K562 (cell line): Measurements from ENCODE around the gene AUNIP. TPM values are rescaled to one million over a fixed set of nuclear protein-coding genes. Genes with fewer than 3 reads are reported as not detected.
A peak's percentile ranks its signal among the peaks of the same experiment; 100 is the strongest.

Experiments
- CXXC5 ChIP-seq: fragments of 250-450 bp; sonication (Bioruptor Pico); IDR thresholded peaks from 2 replicates; pipeline ENCODE4 v1.8.0; 2022; ENCODE audit warnings: inconsistent platforms, mild to moderate bottlenecking, moderate library complexity
- FUS ChIP-seq: fragments of 200-400 bp; formaldehyde crosslinking; optimal IDR thresholded peaks from 2 replicates; pipeline ENCODE3; 2017; ENCODE audit warnings: low read depth, low read length
- KLF13 ChIP-seq: fragments of 450-650 bp; IDR thresholded peaks from 2 replicates; pipeline ENCODE4 v1.6.1; 2016; ENCODE audit warnings: missing genetic modification characterization, low read depth, mild to moderate bottlenecking, missing compliant biosample characterization, moderate library complexity, borderline replicate concordance
- SMAD1 ChIP-seq: fragments of 150-350 bp; IDR thresholded peaks from 2 replicates; pipeline ENCODE4 v1.6.1; 2014; ENCODE audit warnings: low read length, low read depth; ENCODE audit not compliant: partially characterized antibody
- ZNF121 ChIP-seq: sonication (generic); formaldehyde crosslinking; conservative IDR thresholded peaks from 2 replicates; pipeline ENCODE4 v1.8.0; 2022; ENCODE audit warnings: missing genetic modification reagents
- ZNF263 ChIP-seq: sonication (generic); formaldehyde crosslinking; IDR thresholded peaks from 2 replicates; pipeline ENCODE4 v1.8.0; 2022; ENCODE audit warnings: mild to moderate bottlenecking, missing genetic modification reagents, borderline replicate concordance
- polyA plus RNA-seq, 8 experiments: library from polyadenylated mRNA; depleted of rRNA in 4 of 8; stranded (reverse) in 5 of 8; unstranded in 3 of 8; fragments of >200 nt; fragmentation: Nextera tagmentation in 2 of 8; fragmentation: Illumina TruSeq in 1 of 8; extraction: Ambion mirVana in 2 of 8; extraction: Trizol in 1 of 8; gene quantifications; 2 replicates each; pipeline versions ENCODE4 v1.2.1 to v1.2.3, GENCODE V29; 2011 to 2014; ENCODE audit warnings: inconsistent platforms in 1 of 8, missing spikeins in 1 of 8
- total RNA-seq, 7 experiments: library from RNA; depleted of rRNA in 6 of 7; stranded (reverse); fragments of >200 nt in 6 of 7; fragmentation: Illumina TruSeq in 2 of 7; extraction: Trizol in 2 of 7; gene quantifications; 2 replicates each; pipeline versions ENCODE4 v1.2.1 to v1.2.3, GENCODE V29; 2011 to 2021; ENCODE audit warnings: low replicate concordance in 1 of 7
- TF ChIP-seq, protein P1 (sequence below), 2 experiments: fragments of 450-650 bp; IDR thresholded peaks; 2 replicates each; pipeline ENCODE4 v1.6.1; 2018; ENCODE audit warnings: mild to moderate bottlenecking in 2 of 2, low read depth in 1 of 2; ENCODE audit not compliant: partially characterized antibody in 2 of 2
- TF ChIP-seq, protein P2 (sequence below): fragments of 450-650 bp; IDR thresholded peaks from 2 replicates; pipeline ENCODE4 v1.6.1; 2016
- TF ChIP-seq, protein P3 (sequence below), 2 experiments: fragments of 450-650 bp in 1 of 2; IDR thresholded peaks; 2 replicates each; pipeline ENCODE4 v1.6.1; 2011 to 2017; ENCODE audit warnings: low read depth in 2 of 2, antibody characterized with exemption in 1 of 2, borderline replicate concordance in 1 of 2, low read length in 1 of 2, mild to moderate bottlenecking in 1 of 2, mixed read lengths in 1 of 2; ENCODE audit not compliant: control insufficient read depth in 1 of 2
- TF ChIP-seq, protein P4 (sequence below): sonication (generic); formaldehyde crosslinking; IDR thresholded peaks from 2 replicates; pipeline ENCODE4 v1.8.1; 2022; ENCODE audit warnings: missing genetic modification reagents

Gene AUNIP
- total and polyA plus RNA-seq, 9 of the 15 experiments (the other 6 are each of a cell fraction or from before 2014, with no cell fraction given), result 12.1 to 53.8 (median 47.1) TPM

DNA sequence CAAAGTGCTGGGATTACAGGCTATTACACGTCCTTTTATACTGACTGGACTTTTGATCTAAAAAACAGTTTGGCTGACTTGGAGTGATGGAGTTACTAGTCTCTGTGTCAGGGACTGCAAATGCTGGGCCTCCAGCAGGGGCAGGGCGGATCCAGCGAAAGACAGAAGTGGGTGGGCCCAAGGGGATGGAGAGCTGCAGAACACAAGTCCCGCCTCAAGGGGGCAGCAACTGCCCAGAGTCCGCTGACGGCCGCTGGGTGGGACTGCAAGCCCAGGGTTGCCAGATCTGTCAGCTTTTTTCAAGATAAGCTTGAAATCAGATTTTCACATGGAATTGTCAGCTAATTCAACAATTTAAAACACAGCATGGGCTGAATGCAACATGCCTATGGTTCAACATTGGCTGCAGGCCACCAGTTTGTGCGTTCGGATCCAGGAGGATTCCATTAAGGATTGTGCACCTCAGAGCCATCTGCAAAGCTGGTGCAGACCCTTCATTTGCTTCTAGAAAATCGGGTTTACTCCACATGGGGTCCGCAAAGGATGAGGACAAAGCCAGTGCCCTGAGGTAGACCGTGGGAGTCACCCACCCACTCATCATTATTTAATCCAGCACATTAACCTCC lies 36.2 kb upstream of the AUNIP start (continued):
- TF ChIP-seq FUS, result no peak
- no peak for TF ChIP-seq SMAD1
- TF ChIP-seq KLF13, result peak; percentile 96
- TF ChIP-seq, protein P1, sequence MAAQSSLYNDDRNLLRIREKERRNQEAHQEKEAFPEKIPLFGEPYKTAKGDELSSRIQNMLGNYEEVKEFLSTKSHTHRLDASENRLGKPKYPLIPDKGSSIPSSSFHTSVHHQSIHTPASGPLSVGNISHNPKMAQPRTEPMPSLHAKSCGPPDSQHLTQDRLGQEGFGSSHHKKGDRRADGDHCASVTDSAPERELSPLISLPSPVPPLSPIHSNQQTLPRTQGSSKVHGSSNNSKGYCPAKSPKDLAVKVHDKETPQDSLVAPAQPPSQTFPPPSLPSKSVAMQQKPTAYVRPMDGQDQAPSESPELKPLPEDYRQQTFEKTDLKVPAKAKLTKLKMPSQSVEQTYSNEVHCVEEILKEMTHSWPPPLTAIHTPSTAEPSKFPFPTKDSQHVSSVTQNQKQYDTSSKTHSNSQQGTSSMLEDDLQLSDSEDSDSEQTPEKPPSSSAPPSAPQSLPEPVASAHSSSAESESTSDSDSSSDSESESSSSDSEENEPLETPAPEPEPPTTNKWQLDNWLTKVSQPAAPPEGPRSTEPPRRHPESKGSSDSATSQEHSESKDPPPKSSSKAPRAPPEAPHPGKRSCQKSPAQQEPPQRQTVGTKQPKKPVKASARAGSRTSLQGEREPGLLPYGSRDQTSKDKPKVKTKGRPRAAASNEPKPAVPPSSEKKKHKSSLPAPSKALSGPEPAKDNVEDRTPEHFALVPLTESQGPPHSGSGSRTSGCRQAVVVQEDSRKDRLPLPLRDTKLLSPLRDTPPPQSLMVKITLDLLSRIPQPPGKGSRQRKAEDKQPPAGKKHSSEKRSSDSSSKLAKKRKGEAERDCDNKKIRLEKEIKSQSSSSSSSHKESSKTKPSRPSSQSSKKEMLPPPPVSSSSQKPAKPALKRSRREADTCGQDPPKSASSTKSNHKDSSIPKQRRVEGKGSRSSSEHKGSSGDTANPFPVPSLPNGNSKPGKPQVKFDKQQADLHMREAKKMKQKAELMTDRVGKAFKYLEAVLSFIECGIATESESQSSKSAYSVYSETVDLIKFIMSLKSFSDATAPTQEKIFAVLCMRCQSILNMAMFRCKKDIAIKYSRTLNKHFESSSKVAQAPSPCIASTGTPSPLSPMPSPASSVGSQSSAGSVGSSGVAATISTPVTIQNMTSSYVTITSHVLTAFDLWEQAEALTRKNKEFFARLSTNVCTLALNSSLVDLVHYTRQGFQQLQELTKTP (IDR thresholded peaks at IDR 0.05; ENCODE audit: low read depth in 1 of 2, partially characterized antibody in 2 of 2), result peak in 1 of 2 experiments; percentile 78
- TF ChIP-seq, protein P2, sequence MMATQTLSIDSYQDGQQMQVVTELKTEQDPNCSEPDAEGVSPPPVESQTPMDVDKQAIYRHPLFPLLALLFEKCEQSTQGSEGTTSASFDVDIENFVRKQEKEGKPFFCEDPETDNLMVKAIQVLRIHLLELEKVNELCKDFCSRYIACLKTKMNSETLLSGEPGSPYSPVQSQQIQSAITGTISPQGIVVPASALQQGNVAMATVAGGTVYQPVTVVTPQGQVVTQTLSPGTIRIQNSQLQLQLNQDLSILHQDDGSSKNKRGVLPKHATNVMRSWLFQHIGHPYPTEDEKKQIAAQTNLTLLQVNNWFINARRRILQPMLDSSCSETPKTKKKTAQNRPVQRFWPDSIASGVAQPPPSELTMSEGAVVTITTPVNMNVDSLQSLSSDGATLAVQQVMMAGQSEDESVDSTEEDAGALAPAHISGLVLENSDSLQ, result peak; percentile 58; the same call in 1 of the 2 replicates
- TF ChIP-seq, protein P3, sequence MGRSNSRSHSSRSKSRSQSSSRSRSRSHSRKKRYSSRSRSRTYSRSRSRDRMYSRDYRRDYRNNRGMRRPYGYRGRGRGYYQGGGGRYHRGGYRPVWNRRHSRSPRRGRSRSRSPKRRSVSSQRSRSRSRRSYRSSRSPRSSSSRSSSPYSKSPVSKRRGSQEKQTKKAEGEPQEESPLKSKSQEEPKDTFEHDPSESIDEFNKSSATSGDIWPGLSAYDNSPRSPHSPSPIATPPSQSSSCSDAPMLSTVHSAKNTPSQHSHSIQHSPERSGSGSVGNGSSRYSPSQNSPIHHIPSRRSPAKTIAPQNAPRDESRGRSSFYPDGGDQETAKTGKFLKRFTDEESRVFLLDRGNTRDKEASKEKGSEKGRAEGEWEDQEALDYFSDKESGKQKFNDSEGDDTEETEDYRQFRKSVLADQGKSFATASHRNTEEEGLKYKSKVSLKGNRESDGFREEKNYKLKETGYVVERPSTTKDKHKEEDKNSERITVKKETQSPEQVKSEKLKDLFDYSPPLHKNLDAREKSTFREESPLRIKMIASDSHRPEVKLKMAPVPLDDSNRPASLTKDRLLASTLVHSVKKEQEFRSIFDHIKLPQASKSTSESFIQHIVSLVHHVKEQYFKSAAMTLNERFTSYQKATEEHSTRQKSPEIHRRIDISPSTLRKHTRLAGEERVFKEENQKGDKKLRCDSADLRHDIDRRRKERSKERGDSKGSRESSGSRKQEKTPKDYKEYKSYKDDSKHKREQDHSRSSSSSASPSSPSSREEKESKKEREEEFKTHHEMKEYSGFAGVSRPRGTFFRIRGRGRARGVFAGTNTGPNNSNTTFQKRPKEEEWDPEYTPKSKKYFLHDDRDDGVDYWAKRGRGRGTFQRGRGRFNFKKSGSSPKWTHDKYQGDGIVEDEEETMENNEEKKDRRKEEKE (IDR thresholded peaks at IDR 0.05; ENCODE audit: borderline replicate concordance in 1 of 2, control insufficient read depth in 1 of 2, low read depth in 2 of 2, low read length in 1 of 2), result no peak
- peak; percentile 53; the same call in 1 of the 2 replicates for TF ChIP-seq CXXC5 (CRISPR knock-in tag)
- TF ChIP-seq, protein P4, sequence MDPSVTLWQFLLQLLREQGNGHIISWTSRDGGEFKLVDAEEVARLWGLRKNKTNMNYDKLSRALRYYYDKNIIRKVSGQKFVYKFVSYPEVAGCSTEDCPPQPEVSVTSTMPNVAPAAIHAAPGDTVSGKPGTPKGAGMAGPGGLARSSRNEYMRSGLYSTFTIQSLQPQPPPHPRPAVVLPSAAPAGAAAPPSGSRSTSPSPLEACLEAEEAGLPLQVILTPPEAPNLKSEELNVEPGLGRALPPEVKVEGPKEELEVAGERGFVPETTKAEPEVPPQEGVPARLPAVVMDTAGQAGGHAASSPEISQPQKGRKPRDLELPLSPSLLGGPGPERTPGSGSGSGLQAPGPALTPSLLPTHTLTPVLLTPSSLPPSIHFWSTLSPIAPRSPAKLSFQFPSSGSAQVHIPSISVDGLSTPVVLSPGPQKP (CRISPR knock-in tag), result no peak
- TF ChIP-seq ZNF121 (CRISPR knock-in tag), result no peak
- peak; percentile 50; the same call in 1 of the 2 replicates for TF ChIP-seq ZNF263 (CRISPR knock-in tag)
